ENCODE measurements around the gene EPS8L1.
"Not testable (repeated sequence)": the region's sequence is repeated elsewhere in the genome, so short reads cannot be mapped to it uniquely, and the experiment has no call there.

EPS8L1 gene

DNA sequence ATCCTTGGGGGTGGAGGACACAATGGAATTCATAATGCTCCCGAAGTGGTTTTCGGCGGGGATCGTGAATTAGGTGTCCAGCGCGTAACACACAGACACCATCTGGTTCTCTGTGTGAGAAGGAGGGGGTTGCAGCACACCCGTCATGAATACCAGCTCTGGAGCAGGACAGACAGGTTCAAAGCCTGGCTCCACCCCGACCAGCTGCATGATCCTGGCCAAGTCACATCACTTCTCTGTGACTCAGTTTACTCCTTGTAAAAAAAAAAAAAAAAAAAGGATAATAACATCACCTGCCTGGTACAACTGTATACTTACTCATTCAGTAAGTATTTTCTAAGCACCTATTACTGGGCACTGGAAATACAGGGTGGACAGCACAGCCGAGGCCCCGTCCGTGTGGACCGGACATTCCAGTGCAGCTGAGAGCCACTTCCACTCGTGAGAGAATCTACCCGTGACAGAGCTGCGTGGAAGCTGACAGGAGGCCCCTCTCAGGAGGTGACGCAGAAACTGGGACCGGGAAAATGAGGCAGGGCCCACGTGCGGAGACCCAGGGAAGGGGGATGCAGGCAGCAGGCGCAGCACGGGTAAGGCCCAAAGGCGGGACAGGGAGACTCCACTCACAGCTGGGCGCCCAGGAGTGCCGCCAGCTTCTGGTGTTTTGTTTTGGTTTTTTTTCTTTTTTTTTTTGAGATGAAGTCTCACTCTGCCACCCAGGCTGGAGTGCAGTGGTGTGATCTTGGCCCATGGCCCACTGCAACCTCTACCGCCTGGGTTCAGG is 24.7 kb upstream of the EPS8L1 start:
- DNase-seq: no peak

DNA sequence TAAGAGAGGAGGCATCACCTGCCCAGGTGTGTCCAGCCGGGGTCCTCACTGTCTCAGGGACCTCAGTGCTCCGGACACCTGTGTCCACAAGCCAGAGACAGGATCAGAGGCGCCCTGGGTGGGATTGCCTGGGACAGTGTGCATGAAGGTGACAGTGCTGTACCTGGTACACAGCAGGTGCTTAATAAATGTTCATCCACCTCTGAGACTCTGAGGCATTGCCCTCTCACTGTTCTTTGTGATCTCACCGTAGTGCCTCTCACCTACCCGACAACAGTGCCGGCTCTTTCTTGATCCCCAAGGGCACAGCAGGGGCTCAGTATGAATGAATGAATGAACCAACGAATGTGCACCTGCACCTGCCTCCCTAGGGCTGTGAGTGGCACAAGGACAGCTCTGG is 21.9 kb upstream of the EPS8L1 start:
- DNase-seq: no peak

DNA sequence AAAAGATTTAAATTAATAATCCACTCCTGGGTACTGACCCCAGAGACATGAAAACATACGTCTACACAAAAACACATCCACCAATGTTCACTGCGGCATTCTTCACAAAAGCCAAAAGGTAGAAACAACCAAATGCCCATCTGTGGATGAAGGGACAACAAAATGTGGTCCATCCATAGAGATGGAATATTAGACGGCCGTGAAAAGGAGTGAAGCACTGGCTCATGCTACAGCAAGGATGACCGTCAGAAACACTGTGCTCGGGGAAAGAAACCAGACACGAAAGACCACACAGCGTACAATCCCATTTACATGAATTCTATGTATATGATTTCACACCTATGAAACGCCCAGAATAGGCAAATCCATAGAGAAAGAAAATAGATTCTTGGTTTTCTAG is 18.8 kb upstream of the EPS8L1 start:
- DNase-seq: no peak

DNA sequence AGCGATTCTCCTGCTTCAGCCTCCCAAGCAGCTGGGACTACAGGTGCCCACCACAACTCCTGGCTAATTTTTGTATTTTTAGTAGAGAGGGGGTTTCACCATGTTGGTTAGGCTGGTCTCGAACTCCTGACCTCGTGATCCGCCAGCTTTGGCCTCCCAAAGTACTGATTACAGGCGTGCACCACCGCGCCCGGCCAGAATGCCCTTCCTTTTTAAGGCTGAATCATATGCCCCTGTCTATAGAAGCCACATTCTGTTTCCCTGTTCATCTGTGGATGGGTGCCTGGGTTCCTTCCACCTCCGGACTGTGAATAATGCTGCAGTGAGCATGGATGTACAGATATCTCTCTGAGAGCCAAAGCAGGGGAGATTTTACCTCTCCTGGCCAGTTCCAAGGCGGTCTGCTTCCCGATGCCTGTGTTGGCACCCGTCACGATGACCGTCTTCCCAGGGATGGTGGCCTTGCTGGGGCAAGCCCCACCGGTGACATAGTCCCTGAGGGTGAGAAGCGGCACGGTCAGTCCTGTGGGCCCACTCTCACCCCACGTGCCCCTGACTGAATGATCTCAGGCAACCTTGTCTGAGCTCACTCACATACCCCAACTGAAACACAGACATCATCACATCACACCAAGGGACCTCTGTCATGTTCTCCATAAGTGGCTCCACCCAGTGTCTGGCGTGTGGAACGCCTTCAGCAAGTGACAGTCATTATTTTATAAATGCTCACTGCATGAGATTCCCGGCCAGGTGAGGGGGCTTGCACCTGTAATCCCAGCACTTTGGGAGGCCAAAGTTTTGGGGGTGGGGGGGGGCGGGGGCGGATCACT is 16.7 kb upstream of the EPS8L1 start:
- DNase-seq: no peak

DNA sequence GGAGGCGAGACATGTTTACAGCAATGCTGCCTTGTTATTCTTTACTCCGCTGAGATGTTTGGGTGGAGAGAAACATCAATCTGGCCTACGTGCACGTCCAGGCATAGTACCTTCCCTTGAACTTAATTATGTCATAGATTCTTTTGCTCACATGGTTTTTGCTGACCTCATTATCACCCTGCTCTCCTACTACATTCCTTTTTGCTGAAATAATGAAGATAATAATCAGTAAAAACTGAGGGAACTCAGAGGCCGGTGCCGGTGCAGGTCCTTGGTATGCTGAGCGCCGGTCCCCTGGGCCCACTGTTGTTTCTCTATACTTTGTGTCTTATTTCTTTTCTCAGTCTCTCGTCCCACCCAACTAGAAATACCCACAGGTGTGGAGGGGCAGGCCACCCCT is 15.4 kb upstream of the EPS8L1 start:
- DNase-seq: not testable (repeated sequence)

DNA sequence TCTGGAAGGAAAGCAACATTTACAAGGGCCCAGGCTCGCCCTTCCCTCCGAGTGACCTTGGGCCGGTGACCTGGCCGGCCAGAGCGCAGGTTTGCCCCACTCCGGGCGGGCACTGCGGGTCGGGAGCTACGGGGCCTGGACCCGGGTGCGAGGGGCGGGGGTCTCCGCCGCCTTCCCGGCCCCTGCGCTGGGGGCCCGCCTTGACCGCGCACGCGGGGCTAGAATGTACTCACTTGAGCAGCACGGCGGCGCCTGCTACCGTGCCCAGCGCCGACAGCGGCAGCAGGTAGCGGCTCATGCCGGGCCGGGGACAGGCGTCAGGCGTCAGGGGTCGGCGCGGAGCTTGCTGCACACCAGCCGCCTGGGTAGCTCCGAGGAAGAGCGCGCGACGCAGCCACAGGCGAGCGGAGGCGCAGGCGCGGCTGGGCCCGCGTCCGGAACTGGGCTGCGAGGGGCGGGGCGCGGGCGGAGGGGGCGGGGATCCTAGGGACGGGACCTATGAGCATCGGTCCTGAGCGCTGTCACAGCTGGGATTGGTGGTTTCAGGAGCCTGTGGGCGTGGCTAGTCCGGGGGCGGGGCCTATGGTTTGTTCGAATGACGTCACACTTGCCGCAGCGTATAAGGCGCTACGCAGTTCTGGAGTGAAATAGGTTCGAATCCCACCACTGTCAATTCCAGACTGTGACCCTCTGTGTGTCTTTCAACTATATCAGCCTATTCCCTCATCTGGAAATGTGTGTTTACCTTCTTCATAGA is 12.8 kb upstream of the EPS8L1 start, which contains the start of gene RDH13:
Gene RDH13 (minus strand): TSS at position 414 of the 757 bp plus-strand sequence. CDS start 116 bp downstream, at position 298.
- peak; percentile 99 to 100 for DNase-seq

DNA sequence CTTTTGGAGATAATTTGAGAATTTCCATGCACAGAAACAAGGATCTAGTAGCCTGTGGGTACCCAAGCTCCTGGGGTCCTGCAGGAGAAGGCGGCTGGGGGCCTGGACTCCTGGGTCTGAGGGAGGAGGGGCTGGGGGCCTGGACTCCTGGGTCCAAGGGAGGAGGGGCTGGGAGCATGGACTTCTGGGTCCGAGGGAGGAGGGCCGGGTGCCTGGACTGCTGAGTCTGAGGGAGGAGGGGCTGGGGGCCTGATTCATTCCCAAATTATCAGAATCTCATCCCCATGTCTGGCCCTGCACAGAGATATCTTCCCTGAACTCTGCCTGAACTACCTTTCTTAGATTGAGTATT is 12.2 kb upstream of the EPS8L1 start:
- no peak for DNase-seq

DNA sequence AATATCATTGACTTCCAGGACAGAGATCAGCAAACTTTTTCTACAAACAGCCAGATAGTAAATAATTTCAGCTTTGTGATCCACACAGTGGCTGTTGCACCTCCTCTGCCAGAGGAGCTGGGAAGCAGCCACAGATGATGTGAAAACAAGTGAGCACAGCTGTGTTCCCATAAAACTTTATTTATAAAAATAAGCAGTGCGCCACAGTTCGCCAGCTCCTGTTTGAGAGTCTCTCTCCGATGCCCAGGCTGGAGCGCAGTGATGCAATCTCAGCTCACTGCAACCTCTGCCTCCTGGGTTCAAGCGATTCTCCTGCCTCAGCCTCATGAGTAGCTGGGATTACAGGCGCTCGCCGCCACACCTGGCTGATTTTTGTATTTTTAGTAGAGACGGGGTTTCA is 10.2 kb upstream of the EPS8L1 start:
- DNase-seq: not testable (repeated sequence)

DNA sequence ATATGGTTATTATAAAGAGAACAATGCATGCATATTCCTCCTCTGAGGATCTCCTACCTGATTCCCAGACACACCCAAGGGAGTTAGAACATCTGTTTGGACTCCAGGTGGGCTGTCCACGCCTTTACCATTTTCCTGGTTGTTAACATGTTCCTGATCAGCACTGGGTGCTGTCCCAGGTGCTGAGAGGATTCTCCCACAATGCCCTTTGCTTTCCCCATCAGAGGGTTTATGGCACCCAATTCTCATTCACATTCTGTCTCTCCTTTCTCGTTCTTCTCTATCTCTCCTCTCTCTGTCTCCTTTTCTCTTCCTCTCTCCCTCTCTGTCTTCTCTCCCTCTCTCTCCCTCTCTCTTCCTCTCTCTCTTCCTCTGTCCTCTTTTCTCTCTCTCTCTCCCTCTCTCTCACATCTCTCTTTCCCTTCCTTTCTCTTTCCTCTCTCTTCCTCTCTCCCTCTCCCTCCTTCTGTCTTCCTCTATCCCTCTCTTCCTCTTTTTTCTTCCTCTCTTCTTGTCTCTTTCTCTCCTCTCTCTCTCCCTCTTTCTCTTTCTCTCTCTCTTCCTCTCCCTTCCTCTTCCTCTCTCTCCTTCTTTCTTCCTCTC is 9.5 kb upstream of the EPS8L1 start:
- no peak for DNase-seq

DNA sequence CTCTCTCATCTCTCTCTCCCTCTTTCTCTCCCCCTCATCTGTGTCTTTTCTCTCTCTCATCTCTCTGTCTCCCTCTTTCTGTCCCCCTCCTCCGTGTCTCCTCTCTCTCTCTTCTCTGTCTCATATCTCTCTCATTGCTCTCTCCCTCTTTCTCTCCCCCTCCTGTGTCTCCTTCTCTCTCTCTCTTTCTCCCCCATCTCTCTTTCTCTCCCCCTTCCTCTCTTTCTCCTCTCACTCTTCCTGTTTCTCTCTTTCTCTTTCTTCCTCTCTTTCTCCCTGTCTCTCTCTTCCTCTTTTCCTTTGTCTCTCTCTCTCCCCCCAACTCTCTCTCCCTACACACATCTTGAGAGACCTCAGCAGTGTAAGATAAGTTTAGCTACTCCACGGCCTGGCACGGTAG is 7.8 kb upstream of the EPS8L1 start:
- no peak for DNase-seq

DNA sequence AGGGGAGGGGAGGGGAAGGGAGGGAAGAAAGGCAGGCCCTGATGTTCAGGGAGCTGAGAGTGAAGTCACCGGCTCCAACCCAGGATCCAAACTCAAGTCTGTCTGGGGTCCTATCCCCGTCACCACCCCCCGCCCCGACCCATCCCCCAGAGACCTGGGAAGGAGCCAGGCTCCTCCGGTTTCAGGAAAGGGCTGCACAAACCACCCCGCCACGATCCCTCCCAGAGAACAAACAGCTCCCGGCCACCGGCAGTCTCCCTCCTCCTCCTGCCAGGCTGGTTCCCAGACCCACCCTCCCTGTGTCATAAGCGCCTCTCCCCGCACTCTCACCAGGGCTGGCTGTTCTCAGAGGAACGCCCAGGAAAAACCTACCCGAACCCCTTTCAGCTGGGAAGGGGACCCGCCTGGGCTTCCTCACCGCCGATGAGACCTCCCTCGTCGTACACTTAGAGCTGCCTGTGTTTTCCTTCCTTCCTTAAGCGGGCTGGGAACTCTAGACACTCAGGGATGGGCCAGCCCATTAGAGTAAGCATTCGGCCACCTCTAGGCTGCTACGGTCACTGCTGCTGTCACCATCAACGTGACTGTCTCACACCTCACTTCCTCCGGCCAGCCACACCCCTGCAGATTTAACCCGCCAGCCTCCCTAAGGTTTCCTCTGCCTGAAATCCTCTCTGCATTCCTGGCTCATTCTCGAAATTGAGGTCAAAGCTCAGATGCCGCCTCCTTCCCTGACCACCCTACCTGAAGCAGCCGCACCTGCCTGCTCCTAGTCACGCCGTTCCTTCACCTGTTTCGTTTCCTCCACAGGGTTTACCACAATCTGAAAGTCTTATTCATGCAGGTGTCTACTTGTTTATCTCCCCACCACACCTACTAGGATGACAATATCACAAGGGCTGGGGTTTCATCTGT is 6.5 kb upstream of the EPS8L1 start:
- no peak for DNase-seq

DNA sequence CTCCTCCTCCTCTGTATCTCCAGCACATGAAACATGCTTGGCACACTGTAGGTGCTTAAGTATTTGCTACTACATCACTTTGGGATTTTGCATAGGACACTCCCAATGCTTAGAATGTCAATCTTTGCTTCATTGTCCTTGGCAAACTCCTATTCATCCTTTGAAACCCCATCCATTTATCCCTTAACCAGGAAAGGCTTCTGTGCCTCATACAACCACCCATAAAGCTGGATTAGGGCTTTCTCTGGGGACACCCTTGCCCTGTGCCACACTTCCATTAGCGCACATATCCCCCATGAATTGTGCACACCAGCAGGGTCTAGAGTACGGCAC is 5.8 kb upstream of the EPS8L1 start:
- DNase-seq: no peak

DNA sequence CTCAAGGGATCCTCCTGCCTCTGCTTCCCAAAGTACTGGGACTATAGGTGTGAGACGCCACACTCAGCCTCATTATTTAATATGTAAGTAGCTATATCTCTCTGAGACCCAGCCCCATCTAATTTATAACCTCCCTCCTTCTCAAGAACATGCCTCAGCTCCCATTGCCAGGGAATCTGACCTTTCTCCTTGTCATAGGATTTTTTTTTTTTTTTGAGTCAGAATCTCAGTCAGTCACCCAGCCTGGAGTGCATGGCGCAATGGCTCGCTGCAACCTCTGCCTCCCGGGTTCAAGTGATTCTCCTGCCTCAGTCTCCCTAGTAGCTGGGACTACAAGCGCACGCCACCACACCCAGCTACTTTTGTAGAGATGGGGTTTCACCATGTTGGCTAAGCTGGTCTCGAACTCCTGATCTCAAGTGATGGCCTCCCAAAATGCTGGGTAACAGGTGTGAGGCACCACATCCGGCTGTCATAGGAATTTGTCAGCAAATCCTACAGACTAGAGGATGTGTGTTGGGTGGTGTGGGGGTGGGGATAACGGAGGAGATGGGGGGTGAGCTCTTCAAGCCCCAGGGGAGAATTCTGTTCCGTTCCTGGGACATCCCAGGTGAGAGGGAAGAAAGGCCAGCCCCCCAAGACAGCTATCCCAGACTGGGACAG is 5.1 kb upstream of the EPS8L1 start:
- DNase-seq: no peak

DNA sequence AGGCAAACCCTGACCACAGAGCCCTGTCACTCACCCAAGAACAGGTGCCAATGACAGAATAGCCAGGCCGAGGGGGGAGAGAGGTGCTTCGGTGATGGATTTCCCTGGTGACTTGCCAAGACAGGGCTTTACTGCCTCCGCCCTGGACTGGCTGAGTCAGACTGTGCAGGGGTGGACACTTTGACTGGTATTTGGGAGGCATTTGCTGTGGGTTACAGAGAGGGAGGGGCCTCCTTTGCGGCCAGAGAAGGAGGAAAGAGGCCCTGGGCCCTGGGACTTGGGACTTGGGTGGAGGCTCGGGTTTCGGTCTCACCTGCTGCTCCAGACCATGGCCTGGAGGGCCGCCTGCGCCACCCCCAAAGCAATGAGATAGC is 4.6 kb upstream of the EPS8L1 start:
- DNase-seq: no peak

DNA sequence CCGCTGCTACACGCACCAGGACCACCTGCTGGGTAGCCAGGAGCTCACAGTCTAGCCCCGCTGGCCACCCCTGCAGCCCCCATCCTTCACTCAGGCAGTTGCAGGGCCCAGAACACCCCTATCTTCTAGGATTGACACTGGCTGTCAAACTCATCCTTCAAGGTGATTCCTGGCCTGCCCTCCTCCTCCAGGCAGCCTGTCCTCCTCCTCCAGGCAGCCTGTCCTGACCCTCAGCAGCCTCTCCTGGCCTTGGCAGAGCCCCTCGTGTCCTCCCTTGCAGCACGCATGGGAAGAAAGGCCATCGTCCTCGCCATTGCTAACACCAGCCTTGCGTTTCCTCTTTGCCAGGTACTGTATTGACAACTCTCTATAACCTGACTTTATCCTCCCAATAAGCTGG is 3.8 kb upstream of the EPS8L1 start:
- no peak for DNase-seq

DNA sequence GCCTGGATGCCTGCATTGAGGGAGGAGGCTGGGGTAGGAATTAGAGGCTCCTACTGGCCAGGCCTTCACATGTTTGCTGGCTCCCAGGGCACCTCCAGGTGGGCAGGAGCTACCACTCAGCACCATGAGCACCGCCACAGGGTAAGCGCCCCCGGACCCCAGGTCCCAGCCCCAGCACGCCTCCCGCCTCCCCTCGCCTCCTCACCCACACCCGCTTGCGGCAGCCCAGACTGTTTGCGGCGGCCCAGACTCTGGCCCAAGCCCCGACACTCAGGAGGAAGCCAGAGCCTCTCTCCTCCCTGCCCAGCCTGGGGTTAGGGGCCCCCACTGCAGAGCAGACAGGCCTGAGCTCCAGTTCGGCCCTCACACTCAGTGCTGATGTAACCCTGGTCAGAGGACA is 652 bp downstream of the EPS8L1 start:
- DNase-seq: no peak

DNA sequence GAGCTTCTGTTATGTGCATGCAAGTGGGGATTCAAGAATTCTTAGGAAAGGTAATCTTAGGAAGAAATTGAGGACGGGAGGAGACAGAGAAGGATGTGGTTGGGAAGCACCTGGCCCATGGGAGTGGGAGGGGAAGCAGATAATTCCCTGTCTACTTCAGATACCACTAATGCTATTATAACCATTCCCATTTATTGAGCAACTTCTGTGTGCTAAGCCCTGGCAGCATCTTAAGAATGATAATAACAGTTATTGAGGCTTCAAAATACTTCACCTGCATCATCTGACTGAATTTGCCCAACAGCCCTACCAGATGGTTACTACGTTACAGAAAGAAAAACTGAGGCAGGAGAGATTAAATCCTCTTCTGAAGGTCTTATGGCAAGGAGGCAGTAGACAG is 1.4 kb downstream of the EPS8L1 start:
- no peak for DNase-seq

DNA sequence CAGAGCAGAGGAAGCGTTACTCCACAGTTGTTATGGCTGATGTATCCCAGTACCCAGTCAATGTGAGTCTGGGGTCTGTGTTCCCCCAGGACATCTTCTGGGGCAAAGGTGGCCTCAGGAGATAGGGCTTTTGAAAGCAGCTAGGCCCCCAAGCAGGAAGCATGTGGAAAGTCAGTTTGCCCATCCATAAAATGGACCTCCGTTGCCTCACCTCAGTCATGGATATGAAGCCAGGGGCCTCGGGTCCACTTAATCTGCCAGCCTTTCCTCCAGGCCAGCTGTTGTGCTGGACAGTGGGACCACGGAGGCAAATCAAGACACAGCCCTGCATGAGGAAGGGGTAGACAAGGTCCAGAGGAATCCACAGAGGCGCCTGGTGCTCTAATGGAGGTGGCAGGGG is 3.3 kb downstream of the EPS8L1 start:
- DNase-seq: no peak

DNA sequence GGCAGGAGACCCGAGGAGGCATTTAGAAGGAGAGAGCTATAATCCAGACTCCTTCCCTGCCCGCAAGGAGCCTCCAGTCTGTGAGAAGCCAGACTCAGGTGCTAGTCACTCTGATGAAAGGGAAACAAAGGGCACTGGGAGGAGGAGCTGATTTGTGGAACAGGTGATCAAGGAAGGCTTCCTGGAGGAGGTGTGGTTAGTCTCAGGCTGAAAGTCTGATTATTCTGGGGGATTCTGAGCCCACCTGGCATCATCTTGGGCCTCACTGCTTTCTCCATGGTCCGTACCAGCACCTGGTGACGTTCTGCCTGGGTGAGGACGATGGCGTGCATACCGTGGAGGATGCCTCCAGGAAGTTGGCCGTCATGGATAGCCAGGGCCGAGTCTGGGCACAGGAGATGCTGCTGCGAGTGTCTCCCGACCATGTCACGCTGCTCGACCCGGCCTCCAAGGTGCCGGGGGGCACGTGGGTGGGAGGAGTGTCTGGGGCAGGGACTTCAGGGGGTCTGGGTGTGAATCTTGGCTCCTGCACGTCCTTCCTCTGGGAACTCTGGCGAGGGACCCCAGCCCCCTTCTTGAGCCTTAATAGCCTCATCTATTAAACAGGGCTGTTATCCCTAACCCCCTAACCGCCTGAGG is 3.9 kb downstream of the EPS8L1 start:
- DNase-seq: no peak

DNA sequence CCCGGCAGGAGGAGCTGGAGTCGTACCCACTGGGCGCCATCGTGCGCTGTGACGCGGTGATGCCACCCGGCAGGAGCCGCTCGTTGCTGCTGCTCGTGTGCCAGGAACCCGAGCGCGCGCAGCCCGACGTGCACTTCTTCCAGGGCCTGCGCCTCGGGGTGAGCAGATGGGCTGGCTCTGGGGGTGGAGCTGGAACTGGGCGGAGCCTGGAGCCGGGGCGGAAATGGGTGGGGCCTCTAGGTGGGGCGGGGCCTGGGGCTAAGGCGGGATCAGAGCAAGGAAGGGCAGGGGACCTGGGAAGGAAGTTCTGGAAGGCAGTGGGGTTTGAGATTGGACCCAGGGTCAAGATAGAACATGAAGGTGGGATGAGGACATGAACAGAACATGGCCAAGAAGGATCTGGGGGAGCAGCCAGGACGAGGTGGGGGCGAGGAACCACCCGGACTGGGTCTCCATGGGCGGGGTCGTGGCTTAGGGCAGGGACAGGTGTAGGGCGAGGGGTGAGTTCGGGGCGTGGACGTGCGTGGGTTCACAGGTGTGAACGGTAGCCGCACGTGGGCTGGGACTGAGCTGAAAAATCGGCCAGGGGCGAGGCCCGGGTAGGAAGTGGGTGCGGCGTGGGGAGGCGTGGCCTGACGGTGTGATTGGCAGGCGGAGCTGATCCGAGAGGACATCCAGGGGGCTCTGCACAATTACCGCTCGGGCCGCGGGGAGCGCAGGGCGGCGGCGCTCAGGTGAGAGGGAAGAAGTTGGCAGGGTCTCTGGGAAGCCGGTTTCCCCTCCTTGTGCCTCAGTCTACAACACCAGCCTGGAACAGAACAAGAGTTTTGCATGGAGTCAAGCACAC is 4.7 kb downstream of the EPS8L1 start:
- DNase-seq: peak; percentile 71 to 72
